Lower leg skin (tissue), 3 donors: Measurements from ENCODE around the gene CDK17.

Source experiments
- CTCF ChIP-seq, 3 donors: fragments of 450-650 bp; IDR thresholded peaks; one replicate each; pipeline ENCODE4 v1.5.1; 2016; ENCODE audit warnings: antibody characterized with exemption in 3 of 3, mild to moderate bottlenecking in 3 of 3, moderate library complexity in 2 of 3
- POLR2A ChIP-seq, 2 donors: fragments of 450-650 bp; IDR thresholded peaks; one replicate each; pipeline ENCODE4 v1.6.1; 2016 to 2017; ENCODE audit warnings: antibody characterized with exemption in 2 of 2, mild to moderate bottlenecking in 1 of 2, moderate library complexity in 1 of 2

DNA sequence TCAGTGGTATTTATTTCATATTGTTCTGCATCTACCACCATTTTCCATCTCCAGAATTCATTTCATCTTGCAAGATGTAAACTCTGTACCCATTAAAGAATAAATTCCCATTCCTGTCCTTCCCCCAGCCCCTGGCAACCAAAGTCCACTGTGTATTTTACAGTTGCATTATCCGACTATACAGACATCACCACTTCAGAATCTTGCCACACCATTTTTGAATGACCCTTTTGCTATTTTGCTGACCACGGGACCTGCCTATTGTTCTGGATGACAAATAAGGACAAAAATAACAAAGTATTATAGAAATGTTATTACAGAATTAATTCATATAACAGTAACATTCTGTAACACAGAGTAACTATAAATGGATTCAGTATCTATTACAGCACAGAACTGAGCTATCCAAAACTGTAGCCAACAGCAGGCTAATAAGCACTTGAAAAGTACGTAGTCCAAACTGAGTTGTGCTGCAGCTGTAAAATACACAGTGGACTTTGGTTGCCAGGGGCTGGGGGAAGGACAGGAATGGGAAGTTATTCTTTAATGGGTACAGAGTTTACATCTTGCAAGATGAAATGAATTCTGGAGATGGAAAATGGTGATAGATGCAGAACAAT is 61.3 kb downstream of the CDK17 start:
- TF ChIP-seq POLR2A (IDR thresholded peaks at IDR 0.05), result no peak
- no peak for TF ChIP-seq CTCF (IDR thresholded peaks at IDR 0.05)
